NCI-H1694 (cell line): Measurements from ENCODE around the gene LUZP2.

Source experiments
- DNase-seq: peaks from one replicate; lab custom pipeline; 2025; lab: John Stamatoyannopoulos, UW

Gene LUZP2

DNA sequence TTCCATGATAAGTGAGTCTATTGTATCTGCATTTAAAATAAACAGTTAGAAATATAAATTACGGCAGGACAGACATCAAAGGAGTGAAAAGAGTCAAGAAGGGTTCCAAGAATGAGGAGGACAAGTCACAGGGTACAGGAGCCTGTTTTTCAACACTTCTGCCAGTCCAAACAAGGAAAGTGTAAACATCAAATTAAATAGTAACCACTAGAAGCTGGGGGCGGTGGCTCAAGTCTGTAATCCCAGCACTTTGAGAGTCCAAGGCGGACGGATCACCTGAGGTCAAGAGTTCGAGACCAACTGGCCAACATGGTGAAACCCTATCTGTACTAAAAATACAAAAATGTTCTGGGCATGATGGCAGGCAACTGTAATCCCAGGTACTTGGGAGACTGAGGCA is 219.6 kb downstream of the LUZP2 start:
- DNase-seq, result no peak

DNA sequence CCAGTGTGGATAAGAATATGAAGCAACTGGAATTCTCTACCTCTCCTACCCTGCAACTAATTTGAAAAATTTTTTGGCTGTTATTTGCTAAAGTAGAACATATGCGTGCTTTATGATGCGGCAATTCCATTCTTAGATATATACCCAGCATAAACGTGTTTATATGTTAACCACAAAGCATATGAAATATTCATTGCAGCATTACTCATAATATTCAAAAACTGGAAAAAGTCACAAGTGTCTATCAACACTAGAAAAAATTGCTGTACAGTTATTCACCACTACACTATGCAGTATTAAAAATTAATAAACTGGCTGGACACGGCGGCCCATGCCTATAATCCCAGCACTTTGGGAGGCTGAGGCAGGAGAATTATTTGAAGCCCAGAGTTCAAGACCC is 226.4 kb downstream of the LUZP2 start:
- no peak for DNase-seq

GRCh38 chr11:24731554-24731953 is 234.7 kb downstream of the LUZP2 start:
- no peak for DNase-seq

DNA sequence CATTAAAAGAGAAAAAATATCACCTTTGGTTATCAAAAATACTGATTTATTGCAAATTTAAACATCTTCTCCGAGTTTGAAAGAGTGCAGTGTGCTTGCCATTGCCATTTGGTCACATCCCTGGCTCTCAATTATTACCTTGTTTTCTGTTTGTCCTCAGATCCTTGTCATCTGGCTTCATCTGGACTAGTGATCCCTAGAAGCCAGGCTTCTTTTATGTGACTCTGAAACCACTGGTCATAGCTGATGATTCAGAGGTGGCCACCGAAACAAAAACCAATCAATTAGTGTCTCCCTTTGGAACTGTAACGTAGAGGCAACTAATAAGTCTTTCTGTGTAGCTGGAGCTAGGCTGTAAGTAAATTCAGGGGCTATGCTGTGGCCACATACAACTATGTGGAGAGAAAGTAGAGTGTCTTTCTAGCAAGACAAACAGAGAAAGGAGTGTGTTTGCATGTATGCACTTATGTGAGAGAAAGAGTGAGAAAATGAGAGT is 237.9 kb downstream of the LUZP2 start:
- DNase-seq, result no peak

DNA sequence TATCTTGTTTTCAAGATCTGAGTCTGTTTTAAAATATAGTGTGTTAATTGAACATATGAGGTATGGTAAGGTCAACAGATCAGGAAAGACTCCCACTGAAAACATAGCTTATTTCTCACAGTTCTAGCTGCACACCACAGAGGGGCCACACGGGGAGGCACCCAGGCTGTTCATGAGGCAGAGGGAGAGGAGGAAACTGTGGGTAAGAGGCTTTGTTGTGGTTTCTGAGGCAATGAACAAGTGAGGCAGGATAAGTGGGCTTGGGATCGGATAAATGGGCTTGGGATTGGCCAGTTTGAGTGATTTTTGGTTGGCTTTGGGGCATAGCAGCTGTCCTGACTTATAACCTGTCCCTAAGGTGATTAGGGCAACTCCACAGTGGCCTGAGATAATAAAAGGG is 242.1 kb downstream of the LUZP2 start:
- DNase-seq, result no peak

GRCh38 chr11:24739637-24740036 is 242.8 kb downstream of the LUZP2 start:
- DNase-seq, result no peak

DNA sequence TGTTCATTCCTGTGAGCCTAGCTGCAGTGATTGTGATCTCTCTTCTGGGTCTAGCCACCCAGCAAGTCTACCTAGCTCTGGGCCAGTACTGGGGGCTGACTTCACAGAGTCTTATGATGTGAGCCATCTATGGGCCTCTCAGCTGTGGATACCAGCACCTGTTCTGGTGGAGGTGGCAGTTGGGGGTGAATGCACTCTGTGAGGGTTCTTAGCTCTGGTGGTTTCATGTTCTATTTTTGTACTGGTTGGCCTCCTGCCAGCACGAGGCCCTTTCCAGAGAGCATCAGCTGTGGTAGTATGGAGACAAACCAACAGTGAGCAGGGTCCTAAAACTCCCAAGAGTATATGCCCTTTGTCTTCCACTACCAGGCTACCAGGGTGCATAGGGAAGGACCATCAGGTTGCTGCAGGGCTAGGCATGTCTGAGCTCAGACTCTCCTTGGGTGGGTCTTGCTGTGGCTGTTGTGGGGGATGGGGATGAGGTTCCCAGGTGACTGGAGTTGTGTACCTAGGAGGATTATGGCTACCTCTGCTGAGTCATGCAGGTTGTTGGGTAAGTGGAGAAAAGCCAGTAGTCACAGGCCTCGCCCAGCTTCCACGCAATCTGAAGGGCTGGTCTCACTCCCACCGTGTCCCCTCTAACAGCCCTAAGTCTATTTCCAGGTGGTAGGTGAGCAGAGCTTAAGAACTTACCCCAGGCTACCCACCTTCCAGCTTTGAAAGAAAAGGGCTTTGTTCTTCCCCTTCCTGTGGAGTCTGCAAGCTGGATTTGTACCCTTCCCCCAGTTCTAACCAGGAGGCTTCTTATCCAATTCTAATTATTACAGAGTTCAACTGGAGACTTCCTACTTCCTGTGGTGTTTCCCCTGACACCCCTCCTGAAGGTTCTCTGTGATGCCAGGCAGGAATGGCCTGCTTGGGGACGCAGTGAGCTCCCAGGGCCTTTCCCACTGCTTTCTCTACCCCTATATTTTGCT is 250.7 kb downstream of the LUZP2 start:
- no peak for DNase-seq

GRCh38 chr11:24748261-24748660 is 251.4 kb downstream of the LUZP2 start:
- DNase-seq, result no peak

GRCh38 chr11:24754406-24754805 is 257.6 kb downstream of the LUZP2 start:
- DNase-seq, result no peak

GRCh38 chr11:24755260-24755839 is 258.5 kb downstream of the LUZP2 start:
- DNase-seq, result no peak

DNA sequence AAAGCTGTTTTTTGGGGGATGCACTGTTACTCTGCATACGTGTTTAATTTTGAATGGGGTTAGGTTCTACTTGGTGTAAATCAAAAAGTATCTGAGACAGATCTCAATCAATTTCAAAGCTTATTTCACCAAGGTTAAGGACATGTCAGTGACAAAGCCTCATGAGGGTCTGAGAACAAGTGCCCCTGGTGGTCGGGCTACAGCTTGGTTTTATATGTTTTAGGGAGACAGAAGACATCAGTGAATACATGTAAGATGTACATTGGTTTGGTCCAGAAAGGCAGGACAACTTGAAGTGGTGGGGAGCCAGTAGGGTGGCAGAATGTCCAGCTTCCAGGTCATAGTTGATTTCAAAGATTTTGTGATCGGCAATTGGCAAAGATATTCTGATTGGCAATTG is 262.9 kb downstream of the LUZP2 start:
- DNase-seq, result no peak

GRCh38 chr11:24760681-24761080 is 263.8 kb downstream of the LUZP2 start:
- DNase-seq, result no peak

DNA sequence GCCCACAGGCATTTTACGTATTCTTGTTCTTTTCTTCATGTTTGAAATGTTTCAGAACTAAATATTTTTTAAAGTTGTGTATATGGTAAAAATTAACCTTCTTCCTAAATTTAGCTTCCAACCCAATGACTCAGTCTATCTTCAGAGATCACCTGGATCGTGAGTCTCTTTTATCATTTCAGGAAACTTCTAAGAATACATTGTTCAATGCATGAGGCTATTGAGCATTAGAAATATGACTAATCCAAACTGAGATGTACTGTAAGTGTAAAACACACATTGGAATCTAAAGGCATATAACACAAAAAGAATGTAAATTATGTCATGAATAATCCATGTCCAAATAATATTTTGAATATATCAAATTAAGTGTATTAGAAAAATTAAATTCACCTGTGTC is 265.2 kb downstream of the LUZP2 start:
- no peak for DNase-seq

GRCh38 chr11:24767411-24767810 is 270.6 kb downstream of the LUZP2 start:
- DNase-seq, result no peak

- no peak for DNase-seq
These were observed 276.5 kb downstream of the LUZP2 start for GRCh38 chr11:24773322-24773721.

GRCh38 chr11:24779791-24780190 is 282.9 kb downstream of the LUZP2 start:
- no peak for DNase-seq

DNA sequence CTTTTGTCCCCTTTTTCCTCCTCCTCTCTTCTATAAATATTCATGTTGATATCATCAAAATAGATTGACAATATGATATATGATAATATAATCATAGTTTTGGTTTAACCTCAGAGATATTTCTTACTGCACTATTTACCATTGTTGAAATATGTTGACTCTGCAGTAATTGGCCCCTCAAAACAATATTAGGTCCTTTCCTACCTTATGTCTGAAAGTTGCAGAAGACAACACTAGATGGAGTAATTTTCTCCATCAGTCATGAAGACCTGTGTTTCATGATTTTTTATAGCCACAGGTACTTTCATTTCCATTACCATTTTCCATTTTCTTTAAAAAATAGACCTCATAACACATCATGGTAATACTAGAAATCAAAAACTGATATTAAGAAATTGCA is 284.4 kb downstream of the LUZP2 start:
- no peak for DNase-seq

- no peak for DNase-seq
These were observed 296.6 kb downstream of the LUZP2 start for GRCh38 chr11:24793479-24793878.

GRCh38 chr11:24794064-24794463 is 297.2 kb downstream of the LUZP2 start:
- DNase-seq, result no peak

DNA sequence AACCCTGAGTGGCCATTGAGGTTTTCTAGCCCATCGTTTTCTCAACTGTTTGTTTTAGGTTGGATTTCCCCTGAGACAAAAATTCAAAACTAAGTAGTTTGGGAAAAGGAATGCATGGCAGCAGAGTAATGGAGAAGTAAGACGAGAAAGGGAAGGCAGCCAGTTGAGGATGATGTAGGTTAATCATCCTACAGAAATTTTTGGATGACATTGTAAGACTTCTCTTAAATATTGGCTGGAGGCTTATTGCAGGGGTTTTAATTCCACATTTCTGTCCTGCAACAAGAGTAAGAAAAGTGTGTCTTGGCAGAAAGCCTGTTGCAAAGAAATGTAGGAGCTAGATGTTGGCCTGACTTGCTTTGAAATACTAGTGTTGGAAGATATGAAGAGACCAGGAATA is 308.8 kb downstream of the LUZP2 start:
- no peak for DNase-seq

DNA sequence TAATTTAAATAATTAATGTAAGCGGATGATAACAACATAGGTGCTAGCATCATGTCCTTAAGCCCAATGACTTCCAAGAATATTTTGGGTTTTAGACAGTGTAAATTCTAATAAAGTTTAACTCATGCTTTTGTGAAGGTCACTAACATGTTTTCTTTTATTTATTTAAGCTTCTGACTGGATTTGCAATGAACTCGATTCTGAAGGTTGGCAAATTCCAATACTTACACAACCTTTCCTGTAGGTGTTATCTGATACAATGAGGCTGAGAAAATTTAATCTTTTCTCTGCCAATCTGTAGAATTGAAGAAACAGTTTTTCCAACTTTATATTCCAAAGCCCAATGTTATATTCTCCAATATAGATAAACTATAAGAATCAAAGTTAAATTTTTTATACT is 311.3 kb downstream of the LUZP2 start:
- no peak for DNase-seq

DNA sequence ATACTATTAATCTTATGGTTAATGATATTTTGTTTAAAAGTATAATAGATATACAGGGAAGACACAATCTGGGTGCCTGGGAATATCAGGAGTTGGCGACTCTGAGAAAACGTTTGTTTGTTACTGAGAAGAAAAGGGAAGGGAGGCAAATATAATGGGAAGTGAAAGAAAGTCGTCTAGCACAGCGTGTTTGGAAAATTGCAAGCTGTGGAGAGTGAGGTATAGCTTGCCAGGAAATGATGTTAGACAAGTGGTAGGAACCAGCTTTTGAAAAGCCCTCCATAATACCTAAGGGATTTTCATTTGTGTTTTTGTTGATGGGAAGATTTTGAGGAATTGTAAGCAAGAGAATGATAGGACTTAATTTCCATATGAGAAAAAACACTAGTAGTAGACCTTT is 322.2 kb downstream of the LUZP2 start:
- DNase-seq, result no peak

DNA sequence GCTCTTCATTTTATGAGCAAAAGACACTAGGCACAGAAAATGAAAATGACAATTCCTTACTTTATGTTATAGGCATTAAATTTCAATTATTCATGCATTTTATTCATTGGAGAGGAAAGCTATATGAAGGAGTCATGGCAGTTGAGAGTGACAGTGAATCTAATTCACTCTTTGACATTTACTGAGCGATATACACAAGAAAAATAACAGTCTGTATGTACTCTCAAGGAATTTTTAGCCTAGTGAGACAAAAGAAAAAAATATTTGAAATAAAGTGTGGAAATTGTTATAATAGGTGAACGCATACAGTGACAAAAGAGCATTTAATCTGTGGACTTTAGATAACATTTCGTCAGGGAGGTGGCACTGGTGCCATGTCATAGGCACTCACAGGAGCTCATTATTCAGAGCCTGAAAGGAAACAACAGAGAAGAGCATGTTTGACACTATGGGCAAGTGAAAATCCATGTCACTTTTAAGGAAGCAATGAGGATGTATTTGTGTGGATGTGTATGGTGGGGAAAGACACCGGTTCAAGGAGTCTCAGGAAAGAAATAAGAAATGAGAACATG is 323.1 kb downstream of the LUZP2 start:
- no peak for DNase-seq
